HG03565 (cell line): ENCODE results near the gene SIVA1.
"Not testable (repeated sequence)": the region's sequence is repeated elsewhere in the genome, so short reads cannot be mapped to it uniquely, and the experiment has no call there.

Source experiments
- ATAC-seq: cut with Tn5 transposase; IDR thresholded peaks from one replicate; pipeline ENCODE4 v1.9.1; 2021; ENCODE audit warnings: mild to moderate bottlenecking, moderate library complexity; ENCODE audit not compliant: unreplicated experiment

Gene SIVA1

GRCh38 chr14:104719343-104719742 is 33.6 kb upstream of the SIVA1 start:
- no peak for ATAC-seq

GRCh38 chr14:104721505-104722431 is 31.2 kb upstream of the SIVA1 start:
- no peak for ATAC-seq

GRCh38 chr14:104722938-104723650 is 29.9 kb upstream of the SIVA1 start:
- no peak for ATAC-seq

- no peak for ATAC-seq
Measured at GRCh38 chr14:104723651-104724406, 29.1 kb upstream of the SIVA1 start, which contains the start of gene ADSS1. ADSS1 (plus strand) TSS chr14:104724229; CDS start chr14:104724271, 42 bp downstream.

GRCh38 chr14:104724407-104724980 is 28.5 kb upstream of the SIVA1 start:
- ATAC-seq: no peak

- no peak for ATAC-seq
Measured at GRCh38 chr14:104724981-104725771, 27.8 kb upstream of the SIVA1 start.

- ATAC-seq: no peak
Measured at GRCh38 chr14:104725772-104726548, 27.0 kb upstream of the SIVA1 start.

GRCh38 chr14:104726600-104727451 is 26.1 kb upstream of the SIVA1 start:
- ATAC-seq: no peak

- ATAC-seq: no peak
Measured at GRCh38 chr14:104728631-104729030, 24.3 kb upstream of the SIVA1 start.

GRCh38 chr14:104729176-104729834 is 23.6 kb upstream of the SIVA1 start:
- ATAC-seq: not testable (repeated sequence)

- ATAC-seq: no peak
Measured at GRCh38 chr14:104729835-104730181, 23.1 kb upstream of the SIVA1 start.

GRCh38 chr14:104730487-104730886 is 22.5 kb upstream of the SIVA1 start:
- ATAC-seq: no peak

- no peak for ATAC-seq
Measured at GRCh38 chr14:104731320-104732294, 21.3 kb upstream of the SIVA1 start.

- no peak for ATAC-seq
Measured at GRCh38 chr14:104732355-104732804, 20.6 kb upstream of the SIVA1 start.

GRCh38 chr14:104732931-104733681 is 19.8 kb upstream of the SIVA1 start:
- no peak for ATAC-seq

GRCh38 chr14:104734051-104734587 is 18.8 kb upstream of the SIVA1 start:
- ATAC-seq: no peak
